NCI-H748 treated with DMSO at 0.1 percent for 48 hours (cell line): ENCODE data around the gene LDAH.

Source experiments
- DNase-seq: peaks from one replicate; lab custom pipeline; 2025; lab: John Stamatoyannopoulos, UW

The LDAH gene

DNA sequence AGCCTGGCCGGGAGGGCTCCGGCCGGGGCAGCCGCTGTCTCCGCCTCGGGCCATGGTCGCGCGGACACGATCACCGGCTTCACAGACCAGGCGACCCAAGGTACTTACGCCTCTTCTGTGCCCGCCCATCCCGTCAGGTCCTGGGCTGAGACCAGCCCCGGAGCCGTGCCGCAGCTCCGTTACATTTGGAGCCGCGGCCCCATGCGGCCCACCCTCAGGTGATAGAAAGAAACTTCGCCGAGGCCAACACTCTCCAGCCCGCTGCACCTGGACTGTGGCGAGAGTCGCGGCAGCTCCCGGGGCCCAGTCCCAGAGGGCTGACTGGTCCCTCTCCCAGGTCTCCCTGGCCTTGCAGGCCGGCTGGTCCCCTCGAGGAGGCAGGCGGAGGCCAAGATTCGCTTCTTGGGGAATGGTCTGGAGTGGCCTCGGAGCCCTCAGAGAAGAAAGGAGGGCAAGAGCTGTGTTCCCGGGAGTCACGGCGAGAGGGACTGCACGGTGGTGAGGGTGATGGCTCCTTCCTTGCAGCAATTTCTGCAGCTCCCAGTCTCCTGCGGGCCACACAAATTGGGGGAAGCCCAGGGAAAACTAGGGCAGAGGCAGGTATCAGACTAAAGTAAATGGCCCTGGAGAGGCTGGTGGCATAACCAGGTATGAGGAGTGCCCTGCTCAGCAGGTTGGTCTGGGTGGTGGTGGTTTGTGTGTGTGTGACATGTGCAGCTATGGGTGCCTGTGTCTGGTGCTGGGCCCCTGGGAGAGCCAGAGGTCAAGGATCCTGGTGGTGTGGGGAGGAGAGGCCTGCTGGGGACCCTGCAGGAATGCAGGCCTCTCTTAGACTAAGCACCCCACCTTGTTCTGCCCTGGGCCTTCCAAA, 155.1 kb downstream of the LDAH start:
- DNase-seq = no peak

GRCh38 chr2:20667151-20667530, 155.8 kb downstream of the LDAH start:
- DNase-seq = no peak

GRCh38 chr2:20666304-20667150, 156.4 kb downstream of the LDAH start, which contains the start of gene GDF7:
Gene GDF7 (plus strand): TSS chr2:20667144. CDS start chr2:20667240, 96 bp downstream.
- DNase-seq = no peak

DNA sequence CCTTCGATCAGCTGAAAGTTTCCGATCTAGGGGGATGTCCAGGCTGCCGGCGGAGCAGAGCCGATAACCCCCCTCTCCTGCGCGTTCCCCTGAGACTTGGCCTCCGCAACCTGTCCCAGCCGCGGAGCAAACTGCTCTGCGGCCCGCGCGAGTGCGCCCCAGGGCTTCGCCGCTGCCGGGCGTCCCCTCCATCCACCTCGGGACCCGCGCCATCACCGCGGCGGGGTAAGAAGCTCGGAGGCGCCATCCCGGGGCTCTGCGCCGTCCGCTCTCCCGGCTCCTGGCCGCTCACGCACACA, 156.9 kb downstream of the LDAH start:
- no peak for DNase-seq

DNA sequence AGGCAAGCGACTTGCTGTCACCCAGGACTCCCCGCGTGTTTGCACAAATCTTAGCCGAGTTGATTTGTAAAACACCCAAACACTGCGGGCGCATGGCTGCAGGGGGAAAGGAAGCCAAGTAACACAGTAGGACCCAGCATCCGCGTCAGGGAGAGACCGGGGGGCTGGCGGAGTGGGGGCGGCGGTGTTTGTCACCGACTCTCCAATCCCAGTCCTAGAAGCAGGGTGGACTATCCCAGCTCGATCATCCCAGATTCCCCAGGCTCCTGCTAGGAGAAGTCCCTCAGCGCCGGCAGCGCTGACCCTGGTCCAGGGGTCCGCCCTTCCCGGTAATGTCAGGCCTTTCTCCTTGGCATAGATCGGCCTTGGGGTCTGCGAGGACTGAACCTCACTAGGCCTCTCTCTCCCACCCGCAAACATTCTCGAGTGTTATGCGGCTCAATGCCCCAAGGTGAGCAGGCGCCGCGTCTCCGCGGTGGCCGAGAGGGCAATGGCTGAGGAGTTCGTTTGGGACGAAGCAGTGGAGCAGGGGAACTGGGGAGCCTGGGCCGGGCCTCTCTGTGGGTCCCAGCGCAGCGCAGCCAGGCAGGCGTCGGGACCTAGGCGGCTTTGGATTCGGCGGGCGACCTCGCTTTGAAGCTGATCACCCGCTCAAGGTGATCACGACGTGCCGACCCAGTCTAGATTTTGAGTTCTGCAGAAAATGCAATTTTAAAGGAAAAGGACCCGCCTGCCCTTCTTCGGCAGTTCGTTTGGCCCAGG, 157.5 kb downstream of the LDAH start:
- DNase-seq = no peak

DNA sequence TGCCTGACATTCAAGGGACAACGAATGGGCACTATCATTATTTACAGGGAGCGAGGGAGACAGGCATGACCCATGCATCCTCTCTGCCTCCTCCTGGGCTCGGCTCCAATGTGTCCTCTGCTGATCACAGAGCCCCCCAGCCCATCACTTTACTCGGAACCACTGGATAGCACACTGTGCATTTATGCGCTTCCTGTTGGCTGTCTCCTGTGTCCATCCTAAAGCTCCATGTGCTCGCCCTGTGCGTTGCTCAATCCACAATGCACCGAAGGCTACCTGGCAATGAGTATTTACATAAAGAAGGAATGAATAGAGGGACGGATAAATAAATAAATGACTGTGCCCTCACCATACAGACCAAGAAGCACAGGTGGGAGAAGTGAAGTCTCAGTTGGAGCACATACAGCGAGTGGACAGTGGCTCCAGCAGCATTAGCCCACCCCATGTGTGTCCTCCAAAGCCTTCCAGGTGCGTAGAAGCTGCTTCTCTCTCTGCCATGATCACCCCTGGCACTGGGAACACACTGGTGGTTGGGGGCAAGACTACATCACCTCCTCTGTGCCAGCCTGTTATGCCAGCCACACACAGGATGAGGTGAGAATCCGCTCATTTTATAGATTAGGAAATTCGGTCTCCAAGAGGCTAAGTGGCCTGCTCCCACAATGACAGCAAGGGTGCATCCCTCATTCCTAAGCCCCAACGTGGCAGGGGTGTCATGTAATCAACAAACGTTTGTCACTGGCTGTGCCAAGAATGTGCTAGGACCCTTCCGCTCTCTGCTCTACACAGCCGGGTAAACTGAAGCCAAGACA, 158.3 kb downstream of the LDAH start:
- no peak for DNase-seq

DNA sequence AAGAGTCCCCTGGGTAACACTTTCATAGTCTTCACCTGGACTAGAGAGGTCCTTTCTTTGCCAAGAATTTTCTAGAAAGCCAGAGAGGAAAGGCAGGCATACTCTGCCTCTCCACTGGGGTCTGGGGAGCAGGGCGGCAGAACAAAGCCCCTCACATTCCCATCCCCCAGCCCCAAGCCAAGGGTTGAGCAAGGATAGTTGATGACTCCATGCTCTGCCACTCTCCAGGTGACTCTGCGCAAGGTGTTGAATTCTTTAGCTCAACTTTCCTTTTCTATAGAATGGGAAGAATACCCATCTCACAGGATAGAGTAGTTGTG, 158.9 kb downstream of the LDAH start:
- DNase-seq = no peak

DNA sequence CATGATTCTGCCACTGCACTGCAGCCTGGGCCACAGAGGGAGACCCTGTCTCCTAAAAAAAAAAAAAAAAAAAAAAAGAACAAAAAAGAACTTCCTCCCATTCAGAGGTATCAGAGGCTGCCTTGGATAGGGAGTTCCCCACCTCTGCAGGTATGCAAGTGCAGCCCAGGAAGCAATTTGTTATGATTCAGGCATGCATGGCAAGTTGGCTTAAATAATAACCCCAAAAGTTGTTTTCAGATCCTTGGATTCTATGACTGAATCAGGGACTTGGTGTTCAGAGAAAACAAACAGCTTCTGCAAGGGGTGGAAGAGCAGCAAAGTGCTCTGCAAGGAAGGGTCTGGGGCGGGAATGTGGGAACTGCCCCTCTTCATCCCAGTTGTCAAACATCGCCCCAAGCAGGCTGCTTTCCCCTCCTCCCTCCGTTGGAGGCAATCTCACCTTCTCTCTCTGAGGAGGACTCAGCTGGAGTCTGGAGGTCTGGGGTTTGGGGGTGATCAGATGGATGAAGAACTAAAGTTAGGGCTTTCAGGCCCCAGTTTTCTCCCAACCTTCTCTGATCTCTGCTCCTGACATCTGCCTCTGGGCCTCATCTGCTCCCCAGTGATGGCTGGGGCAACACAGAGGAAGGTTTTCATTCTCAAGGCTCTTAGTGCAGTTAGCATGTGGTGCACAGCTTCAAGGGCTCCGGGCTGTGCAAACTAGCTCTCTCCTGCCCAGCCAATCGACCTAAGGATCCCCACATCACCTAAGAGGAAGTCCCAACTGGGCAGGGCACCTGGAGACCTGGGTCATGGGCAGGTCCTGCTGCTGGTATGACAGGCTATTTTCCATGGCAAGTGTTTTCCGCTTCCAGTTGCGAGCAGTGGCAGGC, 159.5 kb downstream of the LDAH start:
- DNase-seq = no peak

DNA sequence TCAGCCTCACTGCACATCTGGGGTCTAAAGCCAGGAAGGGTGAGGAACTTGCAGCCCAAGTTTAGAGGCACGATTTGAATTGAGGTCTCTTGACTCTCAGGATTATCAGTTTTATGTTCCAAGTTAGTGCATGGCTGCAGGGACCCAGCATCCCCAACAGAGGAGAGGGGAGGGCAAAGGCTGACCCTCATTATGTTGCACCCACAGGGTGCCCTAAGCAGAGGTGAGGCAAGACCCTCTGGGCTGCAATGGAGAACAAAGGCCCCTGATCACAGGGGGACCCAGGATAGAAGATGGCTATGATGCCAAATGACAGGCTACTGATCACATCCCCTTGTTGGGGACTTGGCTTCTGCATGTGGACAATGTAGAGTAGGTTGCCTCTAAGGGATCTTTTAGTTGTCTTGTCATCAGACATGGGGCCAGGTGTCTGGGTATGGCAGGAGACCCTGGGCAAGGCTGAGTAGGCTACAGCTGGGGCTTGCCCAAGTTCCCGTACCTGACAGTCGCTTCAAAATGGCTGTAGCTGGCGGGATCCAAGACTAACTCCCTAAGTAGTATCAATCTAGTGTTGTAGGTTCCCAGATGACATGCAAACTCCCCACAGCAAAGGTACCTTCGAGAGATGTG, 160.5 kb downstream of the LDAH start:
- no peak for DNase-seq

- peak; percentile 39 for DNase-seq
Measured at GRCh38 chr2:20661421-20662307, 161.2 kb downstream of the LDAH start.

GRCh38 chr2:20660506-20661420, 162.1 kb downstream of the LDAH start:
- no peak for DNase-seq

DNA sequence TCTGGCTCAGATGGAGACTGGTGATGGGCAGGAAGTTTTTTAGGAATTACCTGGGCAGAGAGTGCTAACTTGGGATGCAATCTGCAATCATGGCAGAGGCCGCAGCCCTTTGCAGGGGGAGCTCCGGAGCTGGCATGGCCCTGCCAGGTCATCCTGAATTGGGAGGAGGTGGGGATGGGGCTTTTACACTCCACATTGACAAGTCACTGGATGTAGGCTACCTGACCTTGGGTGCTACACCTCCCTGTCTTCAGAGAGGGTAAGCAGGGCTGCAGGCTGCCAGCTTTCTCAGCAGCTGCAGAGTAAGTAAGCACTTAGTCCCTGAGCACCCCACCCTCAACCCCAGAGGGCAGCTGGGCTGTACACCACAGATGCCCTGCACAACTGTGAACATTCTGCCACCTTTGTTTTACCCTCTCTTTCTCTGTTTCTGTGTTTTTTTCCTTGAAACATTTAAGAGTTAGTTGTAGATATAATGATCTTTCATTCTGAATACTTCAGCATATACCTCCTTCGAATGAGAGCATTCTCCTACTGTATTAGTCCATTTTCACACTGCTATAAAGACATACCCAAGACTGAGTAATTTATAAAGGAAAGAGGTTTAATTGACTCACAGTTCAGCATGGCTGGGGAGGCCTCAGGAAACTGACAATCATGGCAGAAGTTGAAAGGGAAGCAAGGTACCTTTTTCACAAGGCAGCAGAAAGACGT, 165.2 kb downstream of the LDAH start:
- DNase-seq = no peak

- DNase-seq = no peak
Measured at GRCh38 chr2:20656561-20656960, 166.3 kb downstream of the LDAH start.

DNA sequence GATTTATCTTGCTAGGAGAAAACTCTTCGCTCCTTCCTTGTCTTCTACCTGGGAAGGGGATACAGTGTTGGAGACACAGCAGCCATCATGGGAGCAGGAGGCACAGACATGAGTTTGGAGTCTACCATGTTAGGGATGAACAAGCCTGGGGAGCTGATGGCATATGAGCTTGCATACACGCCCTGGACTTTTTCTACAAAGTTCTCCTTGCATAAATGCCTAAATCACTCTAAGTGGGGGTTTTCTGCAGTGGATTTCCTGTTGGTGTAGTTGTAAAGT, 168.4 kb downstream of the LDAH start:
- DNase-seq = no peak

DNA sequence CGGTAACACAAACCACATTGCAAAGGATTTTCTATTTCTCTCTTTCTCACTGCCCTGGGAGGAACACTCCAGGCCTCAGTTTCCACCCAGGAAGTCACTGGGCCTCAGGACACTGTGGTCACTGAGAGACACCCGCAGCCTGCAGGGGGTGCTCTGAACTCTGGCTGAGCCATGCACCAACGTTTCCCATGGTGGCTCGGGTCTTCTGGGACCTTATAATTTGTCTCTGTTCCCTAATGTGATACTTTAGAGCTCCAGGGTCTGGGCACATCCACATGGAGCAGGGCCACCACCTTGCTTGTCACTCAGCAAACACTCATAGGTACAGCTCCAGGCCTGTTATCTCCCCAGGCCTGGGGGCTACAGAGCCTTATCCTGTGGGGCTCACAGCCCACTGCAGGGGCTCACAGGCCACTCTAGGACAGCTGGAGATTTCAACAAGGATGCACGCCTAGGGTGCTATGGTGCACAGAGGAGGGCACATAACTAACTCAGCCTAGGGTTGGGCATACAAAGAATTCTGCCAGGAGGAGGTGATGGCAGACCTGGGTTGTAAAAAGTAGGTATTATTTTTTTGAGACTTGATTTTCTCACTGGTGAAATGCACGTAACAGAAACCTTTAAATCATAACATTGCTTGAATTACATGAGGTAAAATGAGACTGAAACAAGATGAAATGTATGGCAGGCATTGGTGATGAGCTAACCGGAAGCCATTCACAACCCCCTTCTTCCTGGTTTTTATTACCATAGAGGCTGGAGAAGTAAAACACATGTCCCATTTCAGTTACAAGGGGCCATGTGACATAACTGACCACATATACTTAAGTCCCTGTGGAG, 169.0 kb downstream of the LDAH start:
- no peak for DNase-seq

- no peak for DNase-seq
Measured at GRCh38 chr2:20652673-20653575, 170.0 kb downstream of the LDAH start.
